ENCODE measurements around the gene NCBP2. TPM values are rescaled to one million over a fixed set of nuclear protein-coding genes. Genes with fewer than 3 reads are reported as not detected.

The NCBP2 gene
- total RNA-seq, 2 experiments from 2014 or later, result 54.6 to 55.6 TPM

Other genes with a start within 250 kb of the NCBP2 start
- gene CEP19, start 230.3 kb downstream of the NCBP2 start, total RNA-seq, result 1 to 10 TPM; 5.3 to 5.5 TPM
- 10 to 100 TPM; 47.2 to 50.0 TPM for gene PIGX, start 230.2 kb downstream of the NCBP2 start, total RNA-seq
- gene PAK2, start 202.7 kb downstream of the NCBP2 start, total RNA-seq, result 100 to 1,000 TPM; 118 to 119 TPM
- 10 to 100 TPM; 37.9 to 42.3 TPM for gene SENP5, start 74.6 kb downstream of the NCBP2 start, total RNA-seq
- 1 to 10 TPM; 1.7 to 1.8 TPM for gene PIGZ, start 26.3 kb upstream of the NCBP2 start, total RNA-seq
- gene MELTF, start 87.3 kb upstream of the NCBP2 start, total RNA-seq, result 1 to 10 TPM; 5.1 to 6.1 TPM